ENCODE measurements around the gene TMEM158.

Gene TMEM158

GRCh38 chr3:45198264-45199260 is 27.5 kb downstream of the TMEM158 start:
- no peak for DNase-seq

GRCh38 chr3:45194791-45195190 is 31.3 kb downstream of the TMEM158 start:
- DNase-seq, result no peak

GRCh38 chr3:45191924-45192417 is 34.1 kb downstream of the TMEM158 start:
- DNase-seq, result no peak

GRCh38 chr3:45191424-45191823 is 34.7 kb downstream of the TMEM158 start:
- no peak for DNase-seq

- DNase-seq, result no peak
Measured at GRCh38 chr3:45188719-45189659, 37.1 kb downstream of the TMEM158 start.

GRCh38 chr3:45187694-45188141 is 38.4 kb downstream of the TMEM158 start:
- DNase-seq, result no peak

GRCh38 chr3:45186871-45187270 is 39.2 kb downstream of the TMEM158 start:
- no peak for DNase-seq

- DNase-seq, result no peak
Measured at GRCh38 chr3:45185461-45185860, 40.6 kb downstream of the TMEM158 start.

GRCh38 chr3:45185052-45185451 is 41.0 kb downstream of the TMEM158 start:
- DNase-seq, result no peak

GRCh38 chr3:45183872-45184262 is 42.2 kb downstream of the TMEM158 start:
- DNase-seq, result no peak

GRCh38 chr3:45182915-45183871 is 42.9 kb downstream of the TMEM158 start:
- DNase-seq, result no peak

- no peak for DNase-seq
Measured at GRCh38 chr3:45181496-45181895, 44.6 kb downstream of the TMEM158 start.

- DNase-seq, result no peak
Measured at GRCh38 chr3:45180899-45181298, 45.2 kb downstream of the TMEM158 start.

GRCh38 chr3:45180051-45180450 is 46.0 kb downstream of the TMEM158 start:
- DNase-seq, result no peak

GRCh38 chr3:45179163-45179562 is 46.9 kb downstream of the TMEM158 start:
- no peak for DNase-seq

- no peak for DNase-seq
Measured at GRCh38 chr3:45178183-45179023, 47.7 kb downstream of the TMEM158 start.

GRCh38 chr3:45176912-45177311 is 49.2 kb downstream of the TMEM158 start:
- DNase-seq, result no peak
